HepG2 (cell line): ENCODE data around the gene TTC23. TPM values are rescaled to one million over a fixed set of nuclear protein-coding genes. Genes with fewer than 3 reads are reported as not detected.

Experiments used
- ADNP ChIP-seq: sonication (generic); formaldehyde crosslinking; IDR thresholded peaks from 2 replicates; pipeline ENCODE4 v1.4.0; 2020; ENCODE audit warnings: missing genetic modification reagents
- ATF4 ChIP-seq, 2 experiments: fragments of 450-650 bp in 1 of 2; sonication (generic) in 1 of 2; formaldehyde crosslinking; IDR thresholded peaks; 2 replicates each; pipeline versions ENCODE4 v1.5.0 to v1.8.0; 2020 to 2022; ENCODE audit warnings: mild to moderate bottlenecking in 1 of 2, missing genetic modification reagents in 1 of 2
- CHD2 ChIP-seq: IDR thresholded peaks from 2 replicates; pipeline ENCODE4 v1.6.1; 2011; ENCODE audit warnings: low read depth, low read length, improper control_type of control experiment
- EZH2 ChIP-seq: conservative IDR thresholded peaks from 2 replicates; pipeline ENCODE4 v1.6.1; 2012; ENCODE audit warnings: mild to moderate bottlenecking, low read depth, low read length, moderate library complexity
- MIXL1 ChIP-seq: IDR thresholded peaks from 2 replicates; pipeline ENCODE4 v1.6.1; 2016
- REPIN1 ChIP-seq: sonication (generic); formaldehyde crosslinking; IDR thresholded peaks from 2 replicates; pipeline ENCODE4 v1.8.0; 2022; ENCODE audit warnings: missing genetic modification reagents, low read depth, mild to moderate bottlenecking, borderline replicate concordance
- TBL1XR1 ChIP-seq: fragments of 150-350 bp; IDR thresholded peaks from 2 replicates; pipeline ENCODE4 v1.6.1; 2014; ENCODE audit warnings: borderline replicate concordance, low read length; ENCODE audit not compliant: partially characterized antibody
- ZBTB40 ChIP-seq, 2 experiments: fragments of 450-650 bp in 1 of 2; sonication (generic) in 1 of 2; formaldehyde crosslinking in 1 of 2; IDR thresholded peaks; 2 replicates each; pipeline versions ENCODE4 v1.6.1 to v1.8.0; 2016 to 2022; ENCODE audit warnings: antibody characterized with exemption in 1 of 2, mild to moderate bottlenecking in 1 of 2, missing genetic modification reagents in 1 of 2
- ZFP1 ChIP-seq: IDR thresholded peaks from 2 replicates; pipeline ENCODE4 v1.6.1; 2016
- ZNF138 ChIP-seq: sonication (generic); formaldehyde crosslinking; IDR thresholded peaks from 2 replicates; pipeline ENCODE4 v1.5.0; 2020; ENCODE audit warnings: mild to moderate bottlenecking, low read depth, missing genetic modification reagents
- ZNF713 ChIP-seq: sonication (generic); formaldehyde crosslinking; IDR thresholded peaks from 2 replicates; pipeline ENCODE4 v1.4.0; 2020; ENCODE audit warnings: mild to moderate bottlenecking, missing genetic modification reagents
- ZNF800 ChIP-seq: sonication (generic); formaldehyde crosslinking; IDR thresholded peaks from 2 replicates; pipeline ENCODE4 v1.4.0; 2020; ENCODE audit warnings: missing genetic modification reagents
- polyA plus RNA-seq, 8 experiments: library from polyadenylated mRNA; depleted of rRNA in 3 of 8; stranded (reverse) in 7 of 8; unstranded in 1 of 8; fragments of >200 nt; fragmentation: Illumina TruSeq in 4 of 8; extraction: Trizol in 4 of 8; gene quantifications; 2 replicates each; pipeline versions ENCODE4 v1.2.1 to v1.2.3, GENCODE V29; 2011 to 2016; ENCODE audit warnings: low read depth in 4 of 8, missing spikeins in 1 of 8, mixed read lengths in 1 of 8; ENCODE audit not compliant: insufficient read depth in 1 of 8
- total RNA-seq, 5 experiments: library from RNA; depleted of rRNA; stranded (reverse); fragments of >200 nt; fragmentation: Illumina TruSeq; extraction: Trizol; gene quantifications; 2 replicates each; pipeline ENCODE4 v1.2.3, GENCODE V29; 2016; ENCODE audit warnings: low read depth in 1 of 5
- TF ChIP-seq, protein P1 (sequence below): sonication (generic); formaldehyde crosslinking; IDR thresholded peaks from 2 replicates; pipeline ENCODE4 v1.5.0; 2020; ENCODE audit warnings: mild to moderate bottlenecking, missing genetic modification reagents
- TF ChIP-seq, protein P2 (sequence below): sonication (generic); formaldehyde crosslinking; IDR thresholded peaks from 2 replicates; pipeline ENCODE4 v1.4.0; 2020; ENCODE audit warnings: missing genetic modification reagents

TTC23 gene
- total and polyA plus RNA-seq, 2 of the 13 experiments (the other 11 are each of a cell fraction or from before 2014, with no cell fraction given): 1.6 to 11.7 TPM

- TF ChIP-seq ZBTB40 (IDR thresholded peaks at IDR 0.05) (no peak), ZBTB40 (CRISPR knock-in tag; IDR thresholded peaks at IDR 0.05) (no peak; the same call in 1 of the 2 replicates), EZH2 (no peak), REPIN1 (CRISPR knock-in tag) (no peak), MIXL1 (no peak; the same call in 1 of the 2 replicates), CHD2 (no peak), ZFP1 (no peak), ZNF713 (no peak), ADNP (CRISPR knock-in tag) (peak; percentile 48; the same call in 1 of the 2 replicates), ZNF800 (CRISPR knock-in tag) (no peak), TBL1XR1 (no peak), ATF4 (CRISPR knock-in tag; IDR thresholded peaks at IDR 0.05) (no peak), ZNF138 (CRISPR knock-in tag) (no peak)
- TF ChIP-seq, protein P1, sequence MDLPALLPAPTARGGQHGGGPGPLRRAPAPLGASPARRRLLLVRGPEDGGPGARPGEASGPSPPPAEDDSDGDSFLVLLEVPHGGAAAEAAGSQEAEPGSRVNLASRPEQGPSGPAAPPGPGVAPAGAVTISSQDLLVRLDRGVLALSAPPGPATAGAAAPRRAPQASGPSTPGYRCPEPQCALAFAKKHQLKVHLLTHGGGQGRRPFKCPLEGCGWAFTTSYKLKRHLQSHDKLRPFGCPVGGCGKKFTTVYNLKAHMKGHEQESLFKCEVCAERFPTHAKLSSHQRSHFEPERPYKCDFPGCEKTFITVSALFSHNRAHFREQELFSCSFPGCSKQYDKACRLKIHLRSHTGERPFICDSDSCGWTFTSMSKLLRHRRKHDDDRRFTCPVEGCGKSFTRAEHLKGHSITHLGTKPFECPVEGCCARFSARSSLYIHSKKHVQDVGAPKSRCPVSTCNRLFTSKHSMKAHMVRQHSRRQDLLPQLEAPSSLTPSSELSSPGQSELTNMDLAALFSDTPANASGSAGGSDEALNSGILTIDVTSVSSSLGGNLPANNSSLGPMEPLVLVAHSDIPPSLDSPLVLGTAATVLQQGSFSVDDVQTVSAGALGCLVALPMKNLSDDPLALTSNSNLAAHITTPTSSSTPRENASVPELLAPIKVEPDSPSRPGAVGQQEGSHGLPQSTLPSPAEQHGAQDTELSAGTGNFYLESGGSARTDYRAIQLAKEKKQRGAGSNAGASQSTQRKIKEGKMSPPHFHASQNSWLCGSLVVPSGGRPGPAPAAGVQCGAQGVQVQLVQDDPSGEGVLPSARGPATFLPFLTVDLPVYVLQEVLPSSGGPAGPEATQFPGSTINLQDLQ (CRISPR knock-in tag): no peak
- TF ChIP-seq, protein P2, sequence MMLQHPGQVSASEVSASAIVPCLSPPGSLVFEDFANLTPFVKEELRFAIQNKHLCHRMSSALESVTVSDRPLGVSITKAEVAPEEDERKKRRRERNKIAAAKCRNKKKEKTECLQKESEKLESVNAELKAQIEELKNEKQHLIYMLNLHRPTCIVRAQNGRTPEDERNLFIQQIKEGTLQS: peak; percentile 40; the same call in 1 of the 2 replicates
Measured at GRCh38 chr15:99131441-99132023, 117.8 kb downstream of the TTC23 start (continued).
